K562 (cell line): ENCODE results near the gene MRPL9. TPM values are rescaled to one million over a fixed set of nuclear protein-coding genes. Genes with fewer than 3 reads are reported as not detected.
A peak's percentile ranks its signal among the peaks of the same experiment; 100 is the strongest.

Experiments
- CBFA2T3 ChIP-seq: fragments of 450-650 bp; IDR thresholded peaks from 2 replicates; pipeline ENCODE4 v1.6.1; 2017
- CBFB ChIP-seq: sonication (generic); formaldehyde crosslinking; IDR thresholded peaks from 2 replicates; pipeline ENCODE4 v1.4.0; 2020; ENCODE audit warnings: mild to moderate bottlenecking, missing genetic modification reagents
- CCAR2 ChIP-seq: fragments of 200-400 bp; formaldehyde crosslinking; IDR thresholded peaks from 2 replicates; pipeline ENCODE4 v1.6.1; 2017; ENCODE audit warnings: mild to moderate bottlenecking, low read depth, low read length
- EGR1 ChIP-seq: fragments of 450-650 bp; conservative IDR thresholded peaks from 2 replicates; pipeline ENCODE4 v1.6.1; 2017; ENCODE audit warnings: mild to moderate bottlenecking
- EP300 ChIP-seq: IDR thresholded peaks from 2 replicates; pipeline ENCODE4 v1.6.1; 2012; ENCODE audit warnings: low read length, improper control_type of control experiment
- HDAC3 ChIP-seq: fragments of 450-650 bp; IDR thresholded peaks from 2 replicates; pipeline ENCODE4 v1.6.1; 2018; ENCODE audit warnings: borderline replicate concordance, mild to moderate bottlenecking, moderate library complexity; ENCODE audit not compliant: partially characterized antibody
- HOXB6 ChIP-seq: fragments of 250-450 bp; sonication (Bioruptor Pico); IDR thresholded peaks from 2 replicates; pipeline ENCODE4 v1.5.1; 2022; ENCODE audit warnings: mild to moderate bottlenecking, borderline replicate concordance
- MED1 ChIP-seq: sonication (generic); formaldehyde crosslinking; IDR thresholded peaks from 2 replicates; pipeline ENCODE4 v1.8.1; 2023; ENCODE audit warnings: missing genetic modification reagents, borderline replicate concordance
- MIER1 ChIP-seq: fragments of 450-650 bp; IDR thresholded peaks from 2 replicates; pipeline ENCODE4 v1.6.1; 2016; ENCODE audit warnings: antibody characterized with exemption, mild to moderate bottlenecking, low read depth
- POLR2A ChIP-seq: fragments of 450-650 bp; conservative IDR thresholded peaks from 2 replicates; pipeline ENCODE4 v1.6.1; 2016
- RB1 ChIP-seq: fragments of 450-650 bp; IDR thresholded peaks from 2 replicates; pipeline ENCODE4 v1.6.1; 2017; ENCODE audit warnings: low read depth, mild to moderate bottlenecking
- SMAD4 ChIP-seq: fragments of 250-450 bp; sonication (Bioruptor Pico); conservative IDR thresholded peaks from 2 replicates; pipeline ENCODE4 v1.8.0; 2021; ENCODE audit warnings: inconsistent platforms, mild to moderate bottlenecking, moderate library complexity
- TAL1 ChIP-seq: fragments of 450-650 bp; IDR thresholded peaks from 2 replicates; pipeline ENCODE4 v1.6.1; 2016; ENCODE audit warnings: mild to moderate bottlenecking
- TCFL5 ChIP-seq: fragments of 250-450 bp; sonication (Bioruptor Pico); conservative IDR thresholded peaks from 2 replicates; pipeline ENCODE4 v1.6.1; 2021; ENCODE audit warnings: mild to moderate bottlenecking, moderate library complexity, matching md5 sums
- TOE1 ChIP-seq, 2 experiments: fragments of 450-650 bp in 1 of 2; sonication (generic) in 1 of 2; formaldehyde crosslinking in 1 of 2; IDR thresholded peaks; 2 replicates each; pipeline versions ENCODE4 v1.7.1 to v1.8.0; 2016 to 2022; ENCODE audit warnings: borderline replicate concordance in 2 of 2, mild to moderate bottlenecking in 2 of 2, antibody characterized with exemption in 1 of 2, inconsistent platforms in 1 of 2, low read depth in 1 of 2, missing genetic modification reagents in 1 of 2, moderate library complexity in 1 of 2
- ZBTB7A ChIP-seq: IDR thresholded peaks from 2 replicates; pipeline ENCODE4 v1.6.1; 2011; ENCODE audit warnings: low read depth, mild to moderate bottlenecking, low read length, moderate library complexity, borderline replicate concordance; ENCODE audit not compliant: control insufficient read depth
- ZNF57 ChIP-seq: fragments of 450-650 bp; formaldehyde crosslinking; IDR thresholded peaks from 2 replicates; pipeline ENCODE4 v1.4.0; 2020; ENCODE audit warnings: mild to moderate bottlenecking, moderate library complexity
- polyA plus RNA-seq, 8 experiments: library from polyadenylated mRNA; depleted of rRNA in 4 of 8; stranded (reverse) in 5 of 8; unstranded in 3 of 8; fragments of >200 nt; fragmentation: Nextera tagmentation in 2 of 8; fragmentation: Illumina TruSeq in 1 of 8; extraction: Ambion mirVana in 2 of 8; extraction: Trizol in 1 of 8; gene quantifications; 2 replicates each; pipeline versions ENCODE4 v1.2.1 to v1.2.3, GENCODE V29; 2011 to 2014; ENCODE audit warnings: inconsistent platforms in 1 of 8, missing spikeins in 1 of 8
- total RNA-seq, 7 experiments: library from RNA; depleted of rRNA in 6 of 7; stranded (reverse); fragments of >200 nt in 6 of 7; fragmentation: Illumina TruSeq in 2 of 7; extraction: Trizol in 2 of 7; gene quantifications; 2 replicates each; pipeline versions ENCODE4 v1.2.1 to v1.2.3, GENCODE V29; 2011 to 2021; ENCODE audit warnings: low replicate concordance in 1 of 7
- TF ChIP-seq, protein P1 (sequence below), 2 experiments: fragments of 450-650 bp in 1 of 2; sonication (generic) in 1 of 2; formaldehyde crosslinking in 1 of 2; IDR thresholded peaks in 1 of 2; conservative IDR thresholded peaks in 1 of 2; 2 replicates each; pipeline versions ENCODE4 v1.6.1 to v1.8.1; 2016 to 2023; ENCODE audit warnings: mild to moderate bottlenecking in 2 of 2, moderate library complexity in 2 of 2, inconsistent platforms in 1 of 2, missing genetic modification reagents in 1 of 2
- TF ChIP-seq, protein P2 (sequence below), 2 experiments: fragments of 450-650 bp; IDR thresholded peaks; 2 replicates each; pipeline ENCODE4 v1.6.1; 2016; ENCODE audit warnings: mild to moderate bottlenecking in 2 of 2, borderline replicate concordance in 1 of 2, low read depth in 1 of 2, moderate library complexity in 1 of 2

MRPL9 gene
- total and polyA plus RNA-seq, 9 of the 15 experiments (the other 6 are each of a cell fraction or from before 2014, with no cell fraction given), result 38.0 to 162 (median 111) TPM

DNA sequence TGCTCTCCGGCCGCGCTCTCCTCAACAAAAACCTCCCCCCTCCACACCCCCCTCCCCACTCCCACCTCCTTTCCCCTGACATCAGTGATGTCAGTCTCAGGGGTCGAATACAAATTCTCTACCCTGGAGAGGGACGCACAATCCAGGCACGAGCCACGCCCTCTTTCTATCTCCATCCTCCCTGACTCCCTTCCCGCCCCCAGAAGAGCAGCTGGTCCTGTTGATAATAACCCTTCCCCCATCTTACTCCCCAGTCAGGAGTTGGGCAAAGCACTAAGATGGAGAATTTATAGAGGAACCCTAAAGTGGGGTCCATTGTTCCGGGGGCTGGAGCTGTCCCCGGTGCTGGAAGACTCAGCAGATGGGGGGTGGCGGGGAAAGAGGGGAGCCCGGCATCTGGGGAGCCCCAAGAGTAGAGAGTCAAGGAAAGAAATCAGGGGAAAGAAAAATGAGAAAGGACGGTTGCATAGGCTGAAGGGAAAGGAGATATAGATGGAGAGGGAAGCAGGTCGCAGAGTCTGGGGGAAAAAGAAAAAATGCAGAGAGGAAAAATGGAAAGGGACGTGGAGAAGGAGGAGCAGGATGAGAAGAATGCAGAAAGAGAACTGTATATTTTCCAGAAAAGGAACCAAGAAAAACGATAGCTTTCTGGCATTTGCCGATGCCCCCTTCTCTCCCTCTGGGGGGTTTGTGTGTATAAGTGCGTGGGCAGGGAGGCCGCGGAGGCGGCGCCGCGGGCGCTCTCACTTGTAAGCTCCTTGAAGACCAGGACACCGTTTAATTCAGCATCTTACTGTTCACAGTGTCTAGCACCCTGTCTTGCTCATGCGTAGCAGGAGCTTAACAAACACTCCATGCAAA is 46.3 kb downstream of the MRPL9 start, which contains the start of gene CELF3 (continued):
- TF ChIP-seq MED1 (CRISPR knock-in tag) (no peak), TAL1 (peak; percentile 66), HOXB6 (CRISPR knock-in tag) (no peak), SMAD4 (CRISPR knock-in tag) (peak; percentile 55), EGR1 (peak; percentile 84), CBFB (no peak), MIER1 (peak; percentile 98), HDAC3 (no peak), RB1 (peak; percentile 59; the same call in 1 of the 2 replicates), ZNF57 (no peak), ZBTB7A (peak; percentile 44; the same call in 1 of the 2 replicates), EP300 (peak; percentile 47; the same call in 1 of the 2 replicates), CCAR2 (no peak), CBFA2T3 (peak; percentile 78), POLR2A (no peak), TOE1 (IDR thresholded peaks at IDR 0.05; ENCODE audit: borderline replicate concordance) (peak; percentile 94), TOE1 (CRISPR knock-in tag; IDR thresholded peaks at IDR 0.05; ENCODE audit: borderline replicate concordance, low read depth) (no peak), TCFL5 (CRISPR knock-in tag) (no peak)
- TF ChIP-seq, protein P1, sequence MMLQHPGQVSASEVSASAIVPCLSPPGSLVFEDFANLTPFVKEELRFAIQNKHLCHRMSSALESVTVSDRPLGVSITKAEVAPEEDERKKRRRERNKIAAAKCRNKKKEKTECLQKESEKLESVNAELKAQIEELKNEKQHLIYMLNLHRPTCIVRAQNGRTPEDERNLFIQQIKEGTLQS (IDR thresholded peaks at IDR 0.05), result peak; percentile 32
- TF ChIP-seq, protein P1 (CRISPR knock-in tag; conservative IDR thresholded peaks at IDR 0.05), result no peak
- TF ChIP-seq, protein P2, sequence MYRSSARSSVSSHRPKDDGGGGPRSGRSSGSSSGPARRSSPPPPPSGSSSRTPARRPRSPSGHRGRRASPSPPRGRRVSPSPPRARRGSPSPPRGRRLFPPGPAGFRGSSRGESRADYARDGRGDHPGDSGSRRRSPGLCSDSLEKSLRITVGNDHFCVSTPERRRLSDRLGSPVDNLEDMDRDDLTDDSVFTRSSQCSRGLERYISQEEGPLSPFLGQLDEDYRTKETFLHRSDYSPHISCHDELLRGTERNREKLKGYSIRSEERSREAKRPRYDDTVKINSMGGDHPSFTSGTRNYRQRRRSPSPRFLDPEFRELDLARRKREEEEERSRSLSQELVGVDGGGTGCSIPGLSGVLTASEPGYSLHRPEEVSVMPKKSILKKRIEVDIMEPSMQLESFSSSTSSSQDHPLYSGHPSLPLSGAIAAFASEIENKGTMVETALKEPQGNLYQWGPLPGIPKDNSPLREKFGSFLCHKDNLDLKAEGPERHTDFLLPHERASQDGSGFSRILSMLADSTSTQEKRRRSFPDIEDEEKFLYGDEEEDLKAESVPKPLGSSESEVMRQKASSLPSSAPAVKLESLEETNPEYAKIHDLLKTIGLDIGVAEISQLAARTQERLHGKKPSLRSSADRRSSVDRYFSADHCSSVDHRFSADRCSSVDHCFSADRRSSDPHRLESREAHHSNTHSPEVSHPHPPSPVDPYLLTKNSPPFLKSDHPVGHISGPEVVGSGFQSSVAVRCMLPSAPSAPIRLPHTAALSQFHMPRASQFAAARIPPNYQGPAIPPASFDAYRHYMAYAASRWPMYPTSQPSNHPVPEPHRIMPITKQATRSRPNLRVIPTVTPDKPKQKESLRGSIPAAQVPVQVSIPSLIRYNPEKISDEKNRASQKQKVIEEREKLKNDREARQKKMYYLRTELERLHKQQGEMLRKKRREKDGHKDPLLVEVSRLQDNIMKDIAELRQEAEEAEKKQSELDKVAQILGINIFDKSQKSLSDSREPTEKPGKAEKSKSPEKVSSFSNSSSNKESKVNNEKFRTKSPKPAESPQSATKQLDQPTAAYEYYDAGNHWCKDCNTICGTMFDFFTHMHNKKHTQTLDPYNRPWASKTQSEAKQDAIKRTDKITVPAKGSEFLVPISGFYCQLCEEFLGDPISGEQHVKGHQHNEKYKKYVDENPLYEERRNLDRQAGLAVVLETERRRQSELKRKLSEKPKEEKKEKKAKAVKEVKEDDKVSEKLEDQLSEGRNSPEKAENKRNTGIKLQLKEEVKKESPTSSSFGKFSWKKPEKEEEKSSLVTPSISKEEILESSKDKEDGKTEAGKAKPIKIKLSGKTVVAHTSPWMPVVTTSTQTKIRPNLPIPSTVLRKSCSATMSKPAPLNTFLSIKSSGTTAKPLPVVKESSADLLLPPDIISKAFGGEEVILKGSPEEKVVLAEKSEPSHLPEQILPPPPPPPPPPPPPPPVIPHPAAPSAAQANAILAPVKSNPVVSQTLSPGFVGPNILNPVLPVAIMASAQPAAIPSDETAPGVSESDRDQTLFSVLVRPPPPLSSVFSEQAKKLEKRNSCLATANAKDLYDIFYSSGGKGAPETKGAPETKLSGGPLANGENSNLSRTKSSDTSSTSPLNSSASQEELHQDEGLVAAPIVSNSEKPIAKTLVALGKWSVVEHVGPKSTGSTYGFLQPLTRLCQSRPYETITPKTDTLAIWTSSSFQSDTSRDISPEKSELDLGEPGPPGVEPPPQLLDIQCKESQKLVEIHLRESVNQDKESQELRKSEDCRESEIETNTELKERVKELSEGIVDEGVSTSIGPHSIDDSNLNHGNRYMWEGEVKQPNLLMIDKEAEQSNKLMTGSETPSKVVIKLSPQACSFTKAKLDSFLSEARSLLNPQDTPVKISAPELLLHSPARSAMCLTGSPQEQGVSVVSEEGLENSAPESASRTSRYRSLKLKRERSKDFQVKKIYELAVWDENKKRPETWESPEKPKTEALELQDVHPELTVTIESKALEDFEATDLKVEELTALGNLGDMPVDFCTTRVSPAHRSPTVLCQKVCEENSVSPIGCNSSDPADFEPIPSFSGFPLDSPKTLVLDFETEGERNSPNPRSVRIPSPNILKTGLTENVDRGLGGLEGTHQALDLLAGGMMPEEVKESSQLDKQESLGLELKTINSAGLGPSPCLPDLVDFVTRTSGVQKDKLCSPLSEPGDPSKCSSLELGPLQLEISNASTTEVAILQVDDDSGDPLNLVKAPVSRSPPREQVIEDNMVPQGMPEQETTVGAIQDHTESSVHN (IDR thresholded peaks at IDR 0.05; ENCODE audit: borderline replicate concordance in 1 of 2, low read depth in 1 of 2), result no peak
